NCI-H1048 (cell line): ENCODE results near the gene MUTYH.

Experiments used
- DNase-seq: peaks from one replicate; lab custom pipeline; 2025; lab: John Stamatoyannopoulos, UW

MUTYH gene

GRCh38 chr1:45348966-45349677, 8.9 kb upstream of the MUTYH start:
- DNase-seq = no peak

DNA sequence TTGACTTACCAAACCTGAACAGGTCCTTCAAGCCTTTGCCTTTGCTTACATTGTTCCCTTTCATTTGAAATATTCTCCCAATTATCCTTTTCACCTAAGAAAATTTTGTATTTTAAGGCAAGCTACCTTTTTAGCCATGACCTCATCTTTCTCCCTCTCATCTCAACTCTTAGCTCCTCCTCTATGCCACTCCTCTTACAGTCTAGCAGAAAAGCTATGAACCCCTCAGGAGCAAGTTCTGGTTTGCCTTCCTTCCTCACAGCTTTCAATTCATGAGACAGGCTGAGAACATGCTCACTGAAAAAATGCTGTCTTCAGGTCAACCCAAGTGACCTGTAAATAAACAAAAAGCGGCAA, 8.3 kb upstream of the MUTYH start:
- DNase-seq = no peak

- no peak for DNase-seq
These were observed 7.8 kb upstream of the MUTYH start for GRCh38 chr1:45348020-45348419.

DNA sequence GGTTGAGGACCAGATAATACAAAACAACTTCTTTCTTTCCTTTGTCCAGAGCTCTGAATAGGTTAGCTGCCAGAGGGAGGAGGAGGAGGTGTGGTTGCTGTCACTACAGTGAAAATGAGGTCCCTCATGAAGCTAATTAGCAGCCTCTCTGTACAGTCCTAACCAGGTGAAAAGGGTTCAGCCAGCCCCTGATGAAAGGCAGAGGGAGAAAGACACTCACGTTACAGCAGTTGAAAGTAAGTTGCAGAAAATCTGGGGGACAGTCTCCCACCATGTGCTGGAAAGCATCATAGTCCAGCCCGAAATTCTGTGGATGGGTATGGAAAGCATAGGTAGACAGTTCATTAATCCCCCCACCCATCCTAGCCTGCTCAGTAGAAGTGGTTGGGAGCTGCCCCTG, 6.2 kb upstream of the MUTYH start:
- DNase-seq = no peak

- no peak for DNase-seq
These were observed 4.8 kb upstream of the MUTYH start for GRCh38 chr1:45345014-45345413.

DNA sequence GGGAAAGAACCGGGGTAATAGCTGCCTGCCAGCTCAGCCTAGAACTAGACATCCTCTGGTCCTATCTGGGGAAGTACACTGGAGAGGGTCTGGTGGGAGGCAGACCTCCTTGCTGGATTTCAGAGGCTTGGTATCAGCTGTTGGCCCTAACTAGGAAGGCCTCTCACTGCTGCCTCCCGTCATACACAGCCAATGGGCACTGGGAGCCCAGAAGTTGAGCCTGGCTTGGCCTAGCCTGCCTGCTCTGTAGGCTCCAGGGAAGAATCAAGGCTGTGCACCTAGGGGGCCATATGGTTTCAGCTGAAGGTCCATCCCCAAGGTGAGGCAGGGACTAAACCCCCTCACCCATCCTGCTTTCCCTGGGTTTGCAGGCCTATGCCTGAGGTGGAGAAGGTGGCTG, 4.3 kb upstream of the MUTYH start:
- no peak for DNase-seq

DNA sequence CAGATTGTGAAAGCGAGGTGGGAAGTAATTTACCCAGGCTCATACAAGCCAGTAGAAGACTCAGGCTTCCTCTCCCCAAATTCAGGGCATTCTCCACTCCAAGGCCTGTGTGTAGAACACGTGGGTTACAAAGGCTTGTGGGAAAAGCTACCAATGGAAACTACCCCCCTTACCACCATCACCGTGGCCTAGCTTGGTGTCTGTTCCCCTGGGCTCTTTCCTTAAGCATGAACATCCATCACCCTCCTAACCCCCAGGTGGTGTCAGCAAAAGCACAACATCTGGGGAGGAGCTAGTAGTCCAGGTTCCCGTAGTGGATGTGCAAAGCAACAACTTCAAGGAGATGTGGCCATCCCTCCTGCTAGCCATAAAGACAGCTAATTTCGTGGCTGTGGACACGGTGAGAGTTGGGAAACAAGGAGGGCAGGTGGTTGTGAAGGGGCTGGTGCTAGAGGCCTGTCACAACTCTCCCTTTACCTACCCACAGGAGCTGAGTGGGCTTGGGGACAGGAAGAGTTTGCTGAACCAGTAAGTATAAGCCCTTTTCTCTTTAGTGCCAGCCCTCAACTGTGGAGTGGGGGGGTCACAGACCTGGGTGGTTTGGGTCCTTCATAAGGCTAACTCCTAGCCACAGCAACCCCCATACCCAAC, 701 bp upstream of the MUTYH start:
- no peak for DNase-seq

GRCh38 chr1:45337630-45338325, 2.5 kb downstream of the MUTYH start:
- DNase-seq = no peak

GRCh38 chr1:45335855-45336324, 4.3 kb downstream of the MUTYH start:
- DNase-seq = no peak

DNA sequence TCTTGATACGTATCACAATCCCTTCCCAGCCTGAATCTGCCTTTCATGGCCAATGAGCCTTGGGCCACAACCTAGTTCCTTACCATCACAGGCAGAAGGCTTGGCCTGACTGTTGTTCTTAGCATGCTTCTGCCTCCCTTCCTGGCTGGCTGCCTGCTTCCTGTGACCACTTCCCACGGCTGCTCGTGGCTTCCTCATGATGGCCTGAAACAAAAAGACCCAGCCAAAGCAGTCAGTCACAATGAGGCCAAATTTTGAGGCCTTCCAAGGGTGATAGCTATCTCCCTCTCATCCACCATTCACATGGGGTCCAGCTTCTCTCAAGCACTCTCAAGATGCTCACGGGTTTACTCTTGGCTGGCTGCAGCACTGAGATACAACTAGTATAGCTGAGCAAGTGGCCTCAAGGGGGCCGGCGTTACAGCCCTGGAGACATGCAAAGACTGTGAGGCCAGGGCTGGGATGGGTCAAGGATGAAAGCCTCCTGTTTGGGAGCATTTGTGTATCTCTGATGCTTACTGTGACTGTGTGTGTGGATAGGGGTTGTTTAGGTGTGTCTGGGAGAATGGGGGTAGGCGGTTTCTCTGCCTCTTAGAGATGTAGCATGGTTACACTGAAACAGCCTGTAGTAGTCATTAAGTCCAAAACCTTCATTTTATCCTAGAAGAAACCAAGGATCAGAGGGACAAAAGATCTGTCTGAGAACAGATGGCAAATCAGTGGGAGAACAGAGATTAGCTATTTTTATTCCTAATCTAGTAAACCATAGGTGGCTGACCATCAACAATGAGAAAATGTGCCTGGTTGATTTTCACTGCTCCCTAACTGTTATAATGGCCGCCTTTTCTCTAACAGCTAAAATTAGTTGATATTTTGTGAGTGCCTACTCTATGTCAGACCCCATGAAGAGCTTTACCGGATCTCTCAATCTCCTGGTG, 5.7 kb downstream of the MUTYH start:
- DNase-seq = no peak

GRCh38 chr1:45332346-45332720, 7.9 kb downstream of the MUTYH start:
- no peak for DNase-seq

DNA sequence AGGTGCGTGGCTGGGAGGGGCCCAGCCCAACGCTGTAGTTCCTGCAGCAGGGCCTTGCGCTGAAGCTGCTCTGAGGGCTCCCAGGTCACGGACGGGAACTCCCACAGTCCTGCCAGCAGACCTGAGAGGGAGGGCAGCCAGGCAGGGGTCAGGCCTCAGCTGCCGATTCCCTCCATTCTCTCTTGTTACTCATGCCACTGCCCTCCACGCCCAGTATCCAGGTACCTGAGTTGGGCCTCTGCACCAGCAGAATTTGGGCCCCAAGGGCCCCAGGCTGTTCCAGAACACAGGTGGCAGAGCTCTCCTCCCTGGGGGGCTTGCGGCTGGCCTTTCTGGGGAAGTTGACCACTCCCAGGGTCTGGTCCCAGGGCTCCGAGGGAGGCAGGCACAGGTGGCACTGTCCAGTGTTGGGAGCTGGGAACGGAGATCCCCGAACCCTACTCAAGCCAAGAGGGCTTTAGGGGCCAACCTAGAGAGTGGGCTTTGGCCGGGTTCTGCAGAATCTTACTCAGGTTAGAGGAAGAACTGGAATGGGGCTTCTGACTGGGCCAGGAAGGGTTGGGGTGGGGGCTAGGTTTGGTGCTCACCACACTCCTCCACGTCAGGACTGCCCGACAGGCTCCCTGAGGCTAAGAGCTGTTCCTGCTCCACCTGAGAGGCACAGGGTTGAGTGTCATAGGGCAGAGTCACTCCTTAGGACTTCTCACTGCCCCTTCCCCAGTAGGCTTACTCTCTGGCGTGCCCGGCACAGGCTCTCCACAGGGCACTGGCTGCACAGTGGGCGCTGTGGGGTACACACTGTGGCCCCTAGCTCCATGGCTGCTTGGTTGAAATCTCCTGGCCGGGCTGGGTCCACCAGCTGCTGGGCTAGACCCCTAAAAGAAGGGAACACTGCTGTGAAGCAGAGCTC, 8.5 kb downstream of the MUTYH start:
- no peak for DNase-seq

- DNase-seq = no peak
These were observed 10.8 kb downstream of the MUTYH start for GRCh38 chr1:45329445-45329844.

DNA sequence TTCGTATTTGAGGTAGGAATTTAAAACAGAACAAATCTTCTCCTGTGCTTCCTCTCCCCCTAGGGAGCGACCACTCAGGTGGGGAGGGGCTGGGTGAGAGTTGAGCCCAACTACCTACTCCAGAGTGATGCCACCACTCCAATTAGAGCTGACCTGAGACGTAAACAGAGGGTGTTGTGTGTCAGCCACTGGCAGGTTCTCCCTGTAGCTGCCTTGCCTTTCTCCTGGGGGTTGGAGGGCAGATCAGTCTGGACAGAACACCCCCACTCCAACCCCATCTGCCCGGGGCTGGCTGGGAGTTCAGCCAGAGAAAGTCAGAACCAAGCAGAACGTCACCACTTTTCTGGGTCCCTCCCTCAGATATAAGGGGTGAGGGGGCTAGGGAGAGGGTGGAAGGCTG, 11.6 kb downstream of the MUTYH start:
- no peak for DNase-seq

DNA sequence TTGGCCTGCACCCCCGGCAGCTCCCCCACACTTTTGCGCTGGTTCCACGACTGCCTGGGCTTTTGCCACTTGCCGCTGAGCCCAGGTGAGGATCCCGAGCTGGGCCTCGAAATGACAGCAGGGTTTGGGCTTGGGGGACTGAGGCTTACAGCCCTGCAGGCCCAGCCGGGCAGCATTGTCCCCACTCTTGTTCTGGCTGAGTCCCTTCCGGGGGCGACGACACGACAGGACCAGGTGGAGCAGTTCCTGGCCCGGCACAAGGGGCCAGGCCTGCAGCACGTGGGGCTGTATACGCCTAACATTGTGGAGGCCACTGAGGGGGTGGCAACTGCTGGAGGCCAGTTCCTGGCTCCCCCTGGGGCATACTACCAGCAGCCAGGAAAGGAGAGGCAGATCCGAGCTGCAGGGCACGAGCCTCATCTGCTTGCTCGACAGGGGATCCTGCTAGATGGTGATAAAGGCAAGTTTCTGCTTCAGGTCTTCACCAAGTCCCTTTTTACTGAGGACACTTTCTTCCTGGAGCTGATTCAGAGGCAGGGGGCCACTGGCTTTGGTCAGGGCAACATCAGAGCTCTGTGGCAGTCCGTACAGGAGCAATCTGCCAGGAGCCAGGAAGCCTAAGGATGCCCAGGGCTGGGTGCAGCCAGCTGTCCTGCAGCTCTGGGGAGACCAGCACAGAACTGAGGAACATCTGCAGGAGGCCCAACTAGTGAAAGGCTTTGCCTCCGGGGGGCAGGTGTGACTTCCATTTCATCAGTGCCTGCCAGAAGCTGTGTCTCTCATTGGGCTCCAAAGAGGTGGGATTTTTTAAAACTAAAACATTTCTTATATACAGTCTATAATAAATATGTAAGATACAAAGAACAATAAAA, 12.4 kb downstream of the MUTYH start:
- DNase-seq = no peak

DNA sequence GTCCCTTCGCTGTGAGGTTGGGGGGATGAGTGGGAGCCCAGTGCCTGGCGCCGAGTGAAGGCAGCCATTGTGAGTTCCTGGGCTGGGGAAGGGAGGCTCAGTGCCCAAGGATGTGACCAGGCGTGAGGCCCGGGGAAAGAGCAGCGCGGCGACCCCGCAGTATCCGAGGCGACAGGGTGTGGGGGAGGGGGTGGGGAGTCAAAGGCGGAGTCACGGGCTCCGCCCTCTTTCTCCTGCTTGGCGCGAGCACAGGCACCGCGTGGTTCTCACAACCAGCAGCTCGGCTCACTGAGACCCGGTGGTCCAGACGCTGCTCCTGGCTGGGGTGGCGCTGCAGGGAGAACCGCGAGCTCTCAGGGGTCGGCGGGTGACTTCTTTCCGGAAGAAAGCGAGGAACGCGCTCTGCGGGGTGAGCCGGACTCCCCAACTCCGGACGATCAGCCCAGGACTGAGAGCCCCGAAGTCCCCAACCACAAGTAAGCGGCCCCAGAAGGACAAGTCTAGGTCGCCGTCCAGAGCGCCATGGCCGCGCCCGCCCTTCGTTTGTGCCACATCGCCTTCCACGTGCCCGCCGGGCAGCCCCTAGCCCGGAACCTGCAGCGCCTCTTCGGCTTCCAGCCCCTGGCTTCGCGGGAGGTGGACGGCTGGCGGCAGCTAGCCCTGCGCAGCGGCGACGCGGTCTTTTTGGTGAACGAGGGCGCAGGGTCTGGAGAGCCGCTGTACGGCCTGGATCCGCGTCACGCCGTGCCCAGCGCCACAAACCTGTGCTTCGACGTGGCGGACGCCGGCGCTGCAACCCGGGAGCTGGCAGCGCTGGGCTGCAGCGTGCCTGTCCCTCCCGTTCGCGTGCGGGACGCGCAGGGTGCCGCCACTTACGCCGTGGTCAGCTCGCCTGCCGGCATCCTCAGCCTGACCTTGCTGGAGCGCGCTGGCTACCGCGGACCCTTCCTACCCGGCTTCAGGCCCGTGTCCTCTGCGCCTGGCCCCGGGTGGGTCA, 13.3 kb downstream of the MUTYH start, which contains the start of gene HPDL:
TSS of gene HPDL (plus strand) at position 269 of the 997 bp plus-strand sequence. CDS start at position 523, 254 bp downstream.
- DNase-seq = no peak

DNA sequence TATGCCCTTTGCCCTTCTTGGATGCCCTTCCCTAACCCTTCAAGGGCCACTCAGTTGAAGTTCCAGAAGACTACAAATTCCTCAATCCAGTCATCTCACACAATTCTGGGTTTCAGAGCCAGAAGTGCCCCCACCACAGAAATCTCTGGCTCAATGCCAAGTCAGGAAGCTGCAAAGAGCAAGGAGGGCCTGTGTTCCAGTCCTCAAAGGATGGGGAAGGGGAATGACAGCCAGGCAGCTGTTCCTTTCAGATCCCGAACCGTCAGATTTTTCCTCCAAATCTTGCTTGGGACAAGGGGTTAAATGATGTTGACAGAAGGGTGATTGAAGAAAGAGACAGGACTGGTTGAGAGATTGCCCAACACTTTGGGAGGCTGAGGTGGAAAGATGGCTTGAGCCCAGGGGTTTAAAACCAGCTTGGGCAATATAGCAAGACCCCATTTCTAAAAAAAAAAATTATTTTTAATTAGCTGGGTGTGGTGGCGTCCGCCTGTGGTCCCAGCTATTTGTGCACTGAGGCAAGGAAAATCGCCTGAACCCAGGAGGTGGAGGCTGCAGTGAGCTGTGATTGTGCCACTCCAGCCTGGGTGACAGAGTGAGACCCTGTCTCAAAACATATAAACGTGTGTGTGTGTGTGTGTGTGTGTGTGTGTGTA, 14.3 kb downstream of the MUTYH start:
- no peak for DNase-seq

GRCh38 chr1:45322486-45323040, 17.7 kb downstream of the MUTYH start:
- no peak for DNase-seq
